Activated CD4-positive, alpha-beta T cell treated with anti-CD3 and anti-CD28 coated beads, Interleukin-2, amount 50 U/mL, for 16 hours (primary cell): Measurements from ENCODE around the gene CDH4.
"Not testable (repeated sequence)": the region's sequence is repeated elsewhere in the genome, so short reads cannot be mapped to it uniquely, and the experiment has no call there.

Source experiments
- DNase-seq: peaks from one replicate; pipeline ENCODE4 v3.0.0-alpha.2; 2020

Gene CDH4

DNA sequence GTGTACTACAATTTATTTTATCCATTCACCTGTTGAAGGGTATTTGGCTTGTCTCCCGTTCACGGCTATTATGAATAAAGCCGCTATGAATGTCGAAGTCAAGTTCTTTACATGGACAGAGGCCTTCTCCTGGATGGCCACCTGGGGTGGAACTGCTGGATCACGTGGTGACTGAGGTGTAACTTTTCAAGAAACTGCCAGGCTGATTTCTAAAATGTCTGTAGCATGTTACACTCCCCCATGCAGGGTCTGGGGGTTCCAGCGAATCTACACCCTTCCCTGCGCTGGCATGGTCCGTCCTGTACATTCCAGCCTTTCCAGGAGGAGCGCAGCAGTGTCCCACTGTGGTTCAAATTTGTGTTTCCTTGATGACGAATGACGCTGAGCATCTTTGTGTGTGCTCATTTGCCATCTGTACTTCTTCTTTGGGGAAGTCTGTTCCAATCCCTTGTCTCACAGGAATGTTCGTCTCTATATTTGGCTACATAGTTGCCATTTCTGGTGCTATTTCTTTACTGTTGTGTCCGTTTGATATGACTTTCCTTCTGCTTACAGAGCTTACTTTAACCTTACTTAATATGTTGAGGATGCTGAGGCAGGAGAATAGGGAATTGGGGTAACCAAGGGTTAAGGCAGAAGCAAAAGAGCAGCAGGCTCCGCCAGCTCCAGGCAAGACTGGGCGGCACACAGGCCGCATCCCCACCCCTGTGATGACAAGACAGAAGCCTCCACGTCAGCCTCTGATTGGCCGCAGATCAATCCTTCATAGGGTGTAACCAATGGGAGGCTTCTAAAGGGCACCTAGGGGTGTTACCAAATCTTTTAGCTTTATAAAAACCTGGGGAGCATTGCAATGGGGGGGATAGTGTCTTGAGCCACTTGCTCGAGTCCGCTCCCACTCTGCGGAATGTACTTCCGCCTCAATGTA, 707.0 kb downstream of the CDH4 start:
- no peak for DNase-seq

DNA sequence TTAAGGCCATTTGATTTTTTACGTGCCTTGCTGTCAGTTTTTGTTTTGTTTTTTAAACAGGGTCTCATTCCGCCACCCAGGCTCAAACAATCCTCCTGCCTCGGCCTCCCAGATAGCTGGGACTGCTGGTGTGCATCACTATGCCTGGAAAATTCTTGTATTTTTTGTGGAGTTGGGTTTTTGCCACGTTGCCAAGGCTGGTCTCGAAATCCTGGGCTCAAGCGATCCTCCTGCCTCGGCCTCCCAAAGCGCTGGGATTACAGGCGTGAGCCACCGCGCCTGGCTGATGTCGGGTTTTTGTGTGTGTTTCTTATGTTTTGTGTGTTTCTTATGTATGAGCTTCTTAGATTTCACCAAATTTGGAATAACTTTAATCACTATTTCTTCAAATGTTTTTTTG, 708.8 kb downstream of the CDH4 start:
- no peak for DNase-seq

DNA sequence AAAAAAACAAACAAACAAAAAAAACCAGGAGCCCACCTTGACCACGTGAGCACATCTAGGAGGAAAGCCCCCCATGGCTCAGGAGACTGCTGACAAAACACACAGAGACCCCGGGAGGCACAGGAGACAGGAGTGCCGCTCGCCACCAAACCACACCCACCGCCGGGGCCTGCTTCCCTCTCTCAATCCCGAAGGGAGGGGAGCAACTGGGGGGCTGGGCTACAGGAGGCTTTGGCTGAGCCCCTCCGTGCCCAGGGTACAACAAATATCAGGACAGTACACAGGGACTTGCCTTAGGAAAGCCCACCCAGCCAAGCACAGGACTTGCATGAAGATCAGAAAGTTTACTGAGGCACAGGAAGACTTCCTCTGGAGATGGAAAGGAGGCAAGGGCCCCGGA, 711.1 kb downstream of the CDH4 start:
- DNase-seq, result no peak

DNA sequence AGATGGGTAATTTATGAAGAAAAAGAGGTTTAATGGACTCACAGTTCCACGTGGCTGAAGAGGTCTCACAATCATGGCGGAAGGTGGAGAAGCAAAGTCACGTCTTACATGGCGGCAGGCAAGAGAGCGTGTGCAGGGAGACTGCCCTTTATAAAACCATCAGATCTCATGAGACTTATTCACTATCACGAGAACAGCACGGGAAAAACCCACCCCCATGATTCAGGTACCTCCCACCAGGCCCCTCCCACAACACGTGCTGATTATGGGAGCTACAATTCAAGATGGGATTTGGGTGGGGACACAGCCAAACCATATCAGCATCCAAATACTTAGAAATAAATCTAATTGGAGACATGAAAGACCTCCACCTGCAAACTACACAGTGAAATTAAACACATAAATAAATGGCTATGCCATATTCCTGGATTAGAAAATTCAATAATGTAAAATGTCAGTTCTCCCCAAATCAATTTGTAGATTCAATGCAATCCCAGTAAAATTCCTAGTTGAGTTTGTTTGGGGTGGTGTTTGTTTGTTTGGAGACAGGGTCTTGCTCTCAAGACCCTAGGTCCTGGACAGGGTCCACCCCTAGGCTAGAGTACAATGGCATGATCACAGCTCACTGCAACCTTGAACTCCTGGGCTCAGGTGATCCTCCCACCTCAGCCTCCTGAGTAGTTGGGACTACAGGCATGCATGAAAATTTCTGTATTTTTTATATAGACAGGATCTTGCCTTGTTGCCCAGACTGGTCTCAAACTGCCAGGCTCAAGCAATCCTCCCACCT, 712.0 kb downstream of the CDH4 start:
- no peak for DNase-seq

DNA sequence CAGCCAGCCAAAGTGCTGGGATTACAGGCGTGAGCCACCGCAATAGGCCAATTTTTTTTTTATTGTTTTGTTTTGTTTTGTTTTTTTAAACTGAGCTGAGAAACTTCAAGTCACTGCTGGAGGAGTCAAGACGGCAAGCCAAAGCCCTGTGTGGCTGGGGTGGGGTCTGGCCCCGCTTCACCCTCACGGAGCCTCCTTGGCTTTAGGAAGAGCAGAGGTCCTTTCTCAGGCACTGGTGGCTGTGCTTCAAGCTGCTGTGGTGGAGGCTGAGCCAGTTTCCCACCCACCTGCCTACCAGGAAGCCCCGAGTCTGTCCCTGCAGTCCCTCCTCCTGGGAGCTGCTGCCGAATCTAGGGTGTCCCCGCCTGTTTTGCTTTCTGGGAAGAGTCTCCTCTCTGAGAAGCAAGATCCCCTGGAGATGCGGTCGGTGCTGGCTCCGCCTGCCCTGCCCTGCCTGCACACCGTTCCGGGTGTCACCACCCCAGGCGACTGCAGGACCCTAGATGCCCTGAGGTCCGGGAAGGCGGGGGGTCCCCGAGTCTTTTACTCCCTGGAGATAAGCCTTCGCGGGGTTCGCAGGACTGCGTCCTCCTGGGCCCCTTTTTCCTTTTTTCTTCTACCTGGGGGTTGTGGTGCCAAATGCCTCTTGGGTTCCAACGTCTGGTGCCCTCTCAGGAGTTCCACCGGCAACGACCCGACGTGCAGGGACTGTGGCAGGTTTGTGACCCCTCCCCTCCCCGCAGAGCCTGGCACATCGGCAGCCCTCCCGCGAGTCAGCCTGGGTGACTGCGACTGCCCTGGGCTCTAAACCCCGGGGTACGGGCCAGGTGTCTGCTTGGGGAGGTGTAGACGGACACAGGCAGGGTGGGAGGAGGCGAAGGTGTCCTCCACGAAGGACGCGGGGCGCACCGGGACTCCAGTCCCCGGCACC, 712.9 kb downstream of the CDH4 start:
- DNase-seq, result no peak

DNA sequence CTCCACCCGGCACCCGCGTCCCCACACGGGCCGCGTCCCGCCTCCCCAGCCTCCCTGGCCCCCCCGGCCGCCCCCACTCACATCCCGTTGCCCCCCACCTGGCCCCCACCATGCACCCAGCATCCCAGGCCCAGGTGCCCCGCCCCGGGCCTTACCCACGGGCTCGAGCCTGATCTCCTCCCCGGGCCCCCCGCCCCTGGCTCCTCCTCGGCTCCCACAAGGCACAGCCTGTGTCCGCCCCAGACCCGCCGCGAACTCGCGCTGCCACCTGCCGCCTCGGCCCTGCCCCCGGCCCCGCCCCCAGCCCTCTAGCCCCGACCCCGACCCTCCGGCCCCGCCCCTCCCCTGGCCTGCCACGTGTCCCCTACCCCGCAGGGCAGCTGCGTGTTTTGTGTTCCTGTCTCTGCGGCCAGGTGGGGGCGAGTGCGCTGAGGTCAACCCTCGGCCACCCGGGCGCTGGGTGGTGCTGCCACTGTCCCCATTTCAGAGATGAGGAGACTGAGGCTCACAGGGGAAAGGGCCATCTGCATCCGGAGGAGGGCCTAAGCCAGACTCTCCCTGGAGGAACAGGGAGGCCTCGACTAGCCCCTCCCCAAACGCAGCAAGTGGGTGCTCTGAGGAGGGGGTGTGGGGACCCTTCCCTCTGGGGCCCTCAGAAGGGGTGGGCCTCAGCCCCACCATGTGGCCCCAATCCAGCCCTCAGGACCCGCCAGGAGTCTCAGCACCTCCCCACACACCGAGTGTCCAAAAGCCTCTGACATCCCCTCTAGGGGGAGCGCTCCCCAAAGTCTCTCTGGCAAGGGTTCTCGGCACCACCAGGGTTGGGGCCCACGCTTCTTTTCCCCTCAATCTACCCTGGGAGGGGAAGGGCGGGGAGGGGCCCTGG, 713.8 kb downstream of the CDH4 start:
- DNase-seq, result no peak

DNA sequence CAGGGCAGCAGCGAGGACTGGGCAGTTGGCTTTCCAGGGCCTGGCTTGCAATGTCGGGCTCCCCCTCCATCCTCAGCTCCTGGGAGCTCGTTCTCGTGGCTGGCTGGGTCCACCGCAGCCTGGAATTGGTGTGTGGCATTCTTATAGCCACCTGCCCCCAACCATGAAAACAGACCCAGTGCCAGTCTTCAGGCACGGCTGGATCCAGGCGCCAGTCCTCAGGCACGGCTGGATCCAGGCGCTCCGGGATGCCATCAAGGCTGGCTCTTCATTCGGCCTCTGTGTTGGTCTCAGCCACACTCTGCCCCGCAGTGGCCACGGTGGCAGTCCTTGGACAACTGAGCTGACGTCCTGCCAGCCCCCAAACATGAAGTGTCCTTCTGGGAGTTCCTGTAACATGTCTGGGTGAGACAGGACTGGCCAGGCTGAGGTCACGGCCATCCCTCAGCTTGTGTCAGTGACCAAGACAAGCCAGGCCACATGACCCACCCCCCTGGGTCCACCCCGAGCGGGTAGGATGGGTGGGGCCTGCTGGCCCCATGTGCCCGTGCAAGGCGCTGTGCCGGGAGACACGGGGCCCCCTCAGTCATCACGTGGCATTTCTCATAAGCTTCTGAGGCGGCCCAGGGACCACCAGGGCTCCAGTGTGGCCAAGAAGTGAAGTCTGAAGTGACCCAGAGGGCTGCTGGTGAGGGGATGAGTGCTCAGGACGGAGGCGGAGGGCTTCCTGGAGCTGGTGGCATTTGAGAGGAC, 714.6 kb downstream of the CDH4 start:
- DNase-seq, result no peak

DNA sequence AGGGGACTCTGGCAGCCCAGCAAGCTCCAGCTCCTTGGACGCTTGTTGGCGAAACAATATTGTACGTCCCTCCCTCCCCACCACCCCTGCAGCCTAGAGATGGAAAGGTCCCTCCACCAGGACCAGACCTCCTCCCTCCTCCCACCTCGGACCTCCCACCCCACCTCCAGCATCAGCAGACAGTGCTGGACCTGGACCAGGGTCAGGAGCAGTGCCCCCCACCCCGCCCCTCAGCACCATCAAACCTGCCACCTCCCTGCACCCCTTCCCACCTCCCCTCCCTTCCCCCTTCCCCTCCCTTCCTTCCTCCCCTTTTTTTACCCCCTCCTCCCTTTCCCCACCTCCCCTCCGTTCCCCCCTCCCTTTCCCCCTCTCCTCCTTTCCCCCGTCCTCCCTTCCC, 715.2 kb downstream of the CDH4 start:
- no peak for DNase-seq

DNA sequence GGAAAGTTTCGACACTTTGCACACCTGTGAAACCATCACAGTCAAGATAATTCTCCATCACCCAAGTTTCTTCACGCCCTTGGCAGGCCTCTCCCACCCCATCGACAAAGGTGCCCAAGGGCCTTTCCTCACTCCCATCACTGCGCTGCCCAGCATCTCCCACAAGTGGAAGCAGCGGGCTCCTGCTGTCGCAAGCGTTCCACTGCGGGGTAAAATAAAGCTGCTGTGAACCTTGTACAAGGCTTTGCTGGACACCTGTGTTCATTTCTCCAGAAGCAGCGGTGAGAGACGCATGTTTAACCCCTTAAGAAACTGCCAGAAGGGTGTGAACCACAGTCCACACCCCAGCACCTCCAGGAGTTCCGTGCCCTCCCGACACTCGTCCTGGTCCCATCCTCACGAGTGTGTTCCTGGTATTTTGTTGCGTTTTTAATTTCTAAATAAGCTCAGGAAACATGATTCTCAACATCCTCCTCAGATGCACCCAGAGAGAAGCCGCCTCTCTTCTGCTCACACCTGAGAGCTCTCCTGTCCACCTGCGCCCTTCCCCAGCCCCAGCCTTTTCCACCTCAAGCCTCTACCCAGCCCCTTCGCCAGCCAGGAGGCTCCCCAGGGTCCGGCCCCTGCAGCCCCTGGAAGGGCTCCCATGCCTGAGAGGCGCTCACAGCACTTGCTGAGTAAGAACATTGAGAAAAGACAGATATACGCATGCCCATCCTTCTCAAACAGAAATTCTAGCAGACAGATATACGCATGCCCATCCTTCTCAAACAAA, 716.2 kb downstream of the CDH4 start:
- no peak for DNase-seq

DNA sequence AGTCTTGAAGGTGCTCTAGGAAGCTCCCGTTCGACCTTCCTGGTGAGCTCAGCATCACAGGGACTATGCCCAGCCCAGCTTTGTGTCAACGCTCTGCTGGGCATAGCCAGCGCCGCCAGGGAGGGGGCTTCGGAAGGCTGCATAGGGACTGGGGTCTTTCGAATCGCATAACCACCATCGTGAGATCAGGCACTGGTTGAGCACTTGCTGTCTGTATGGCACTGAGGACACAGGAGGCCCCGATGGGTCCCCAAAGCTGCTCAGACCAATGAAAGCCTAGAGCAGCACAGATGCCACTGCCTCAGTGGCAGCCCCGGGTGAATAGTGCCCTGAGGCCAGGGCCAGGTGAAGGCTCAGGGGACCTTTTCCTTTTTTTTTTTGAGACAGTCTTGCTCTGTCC, 716.9 kb downstream of the CDH4 start:
- DNase-seq, result no peak

DNA sequence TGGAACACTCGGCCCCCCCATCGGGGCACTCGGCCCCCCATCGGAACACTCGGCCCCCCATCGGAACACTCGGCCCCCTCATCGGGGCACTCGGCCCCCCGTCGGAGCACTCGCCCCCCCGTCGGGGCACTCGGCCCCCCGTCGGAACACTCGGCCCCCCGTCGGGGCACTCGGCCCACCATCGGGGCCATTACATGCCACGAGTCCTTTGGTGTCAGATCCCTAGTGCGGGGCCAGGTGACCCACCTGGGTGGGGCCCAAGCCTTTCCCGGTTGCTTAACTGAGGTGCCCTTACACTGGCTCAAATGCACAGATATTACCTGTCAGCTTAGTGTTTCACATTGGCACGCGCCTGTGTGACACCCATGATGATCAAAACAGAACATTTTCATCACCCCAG, 717.7 kb downstream of the CDH4 start:
- DNase-seq, result no peak

DNA sequence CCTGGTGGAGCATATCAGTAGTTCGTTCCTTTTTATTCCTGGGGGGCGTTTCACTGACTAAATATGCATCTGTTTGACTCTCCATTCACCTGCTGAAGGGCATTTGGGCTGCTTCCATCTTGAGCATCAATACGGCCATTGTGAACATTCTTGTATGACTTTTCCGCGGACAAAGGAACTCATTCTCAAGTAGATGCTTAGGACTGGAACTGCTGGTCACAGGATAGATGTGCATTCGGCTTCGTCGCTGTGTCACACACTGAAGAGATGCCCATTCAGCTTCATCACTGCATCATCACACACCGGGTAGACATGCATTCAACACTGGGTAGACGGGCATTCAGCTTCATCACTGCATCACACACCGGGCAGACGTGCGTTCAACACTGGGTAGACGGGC, 718.3 kb downstream of the CDH4 start:
- no peak for DNase-seq

DNA sequence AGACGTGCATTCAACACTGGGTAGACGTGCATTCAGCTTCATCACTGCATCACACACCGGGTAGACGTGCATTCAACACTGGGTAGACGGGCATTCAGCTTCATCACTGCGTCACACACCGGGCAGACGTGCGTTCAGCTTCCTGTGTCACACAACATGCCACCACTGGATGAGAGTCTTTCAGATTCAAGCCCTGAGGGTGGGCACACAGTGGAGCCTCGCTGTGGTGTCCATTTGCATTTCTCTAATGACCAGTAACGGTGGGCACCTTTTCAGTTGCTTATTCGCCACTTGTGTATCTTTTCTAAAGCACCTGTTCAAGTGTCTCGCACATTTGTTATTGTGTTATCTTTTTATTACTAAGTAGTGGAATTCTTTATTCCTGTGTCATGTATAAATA, 719.5 kb downstream of the CDH4 start:
- DNase-seq, result not testable (repeated sequence)

DNA sequence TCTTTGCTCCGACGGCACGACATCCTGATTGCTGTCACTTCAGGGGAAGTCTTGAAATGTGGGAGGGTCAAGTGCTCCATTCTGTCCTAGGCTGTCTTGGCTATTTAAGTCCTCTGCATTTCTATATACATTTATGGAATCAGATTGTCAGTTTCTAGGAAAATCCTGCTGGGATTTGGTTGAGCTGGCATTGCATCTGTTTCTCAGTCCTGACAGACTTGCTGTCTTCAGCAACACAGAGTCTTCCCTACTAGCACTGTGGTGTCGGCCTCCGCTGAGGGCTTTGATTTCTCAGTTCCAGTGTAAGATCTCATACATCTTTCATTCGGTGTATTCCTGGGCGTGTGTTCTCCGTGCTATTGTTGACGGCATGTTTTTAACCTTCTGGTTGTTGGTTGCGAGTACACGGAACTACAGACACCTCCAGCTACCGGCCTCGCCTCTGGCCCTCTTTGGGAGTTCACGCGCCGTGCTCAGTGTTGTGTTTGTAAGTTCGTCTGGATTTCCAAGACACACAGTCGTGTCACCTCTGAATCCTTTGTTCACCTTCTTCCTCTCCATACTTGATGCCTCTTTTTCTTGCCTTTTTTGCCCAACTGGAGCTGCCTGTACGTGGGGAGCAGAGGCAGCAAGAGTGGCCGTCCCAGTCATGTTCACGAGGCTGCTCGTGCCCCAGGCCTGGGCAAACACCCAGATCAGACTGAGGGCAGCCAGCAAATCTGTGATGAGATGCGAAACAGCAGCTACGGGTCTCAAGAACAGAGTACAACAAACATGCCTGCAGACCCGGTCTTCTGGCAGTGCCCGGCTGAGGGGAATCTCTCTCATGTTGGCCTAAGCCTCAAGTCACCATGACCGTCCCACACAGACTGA, 720.8 kb downstream of the CDH4 start:
- no peak for DNase-seq

DNA sequence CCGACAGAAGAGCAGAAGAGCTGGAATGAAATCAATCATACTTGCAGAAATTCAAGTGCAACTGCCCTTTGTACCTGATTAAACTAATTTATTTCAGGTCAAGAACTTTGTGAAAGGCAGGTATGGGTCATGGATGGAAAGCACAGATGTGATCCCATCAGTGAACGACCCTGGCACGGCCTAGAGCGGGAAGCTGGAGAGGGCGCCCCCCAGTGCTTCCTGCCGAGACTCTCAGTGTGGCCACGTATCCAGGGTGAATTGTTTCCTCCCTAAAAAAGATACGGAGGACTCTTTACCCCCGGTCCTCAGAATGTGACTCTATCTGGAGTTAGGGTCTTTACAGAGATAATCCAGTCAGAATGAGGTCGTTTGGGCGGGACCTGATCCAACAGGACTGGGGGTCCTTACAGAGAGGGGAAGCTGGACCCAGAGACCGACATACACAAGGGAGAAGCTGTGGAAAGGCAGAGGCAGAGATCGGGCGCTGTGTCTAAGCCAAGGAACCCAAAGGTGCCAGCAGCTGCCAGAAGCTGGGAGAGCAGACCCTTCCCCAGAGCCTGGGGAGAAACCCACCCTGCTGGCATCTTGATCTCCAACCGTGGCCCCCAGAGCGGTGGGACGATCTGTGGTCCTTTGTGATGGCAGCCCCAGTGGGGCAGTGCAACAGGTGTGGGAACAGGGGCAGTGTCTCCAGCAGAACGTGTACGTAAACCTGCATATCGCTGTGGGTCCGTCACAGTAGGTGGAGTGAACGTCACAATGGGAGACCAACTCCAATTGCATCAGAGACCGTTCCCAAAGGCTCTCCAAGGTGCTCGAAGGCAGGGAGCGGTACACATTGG, 721.7 kb downstream of the CDH4 start:
- no peak for DNase-seq

DNA sequence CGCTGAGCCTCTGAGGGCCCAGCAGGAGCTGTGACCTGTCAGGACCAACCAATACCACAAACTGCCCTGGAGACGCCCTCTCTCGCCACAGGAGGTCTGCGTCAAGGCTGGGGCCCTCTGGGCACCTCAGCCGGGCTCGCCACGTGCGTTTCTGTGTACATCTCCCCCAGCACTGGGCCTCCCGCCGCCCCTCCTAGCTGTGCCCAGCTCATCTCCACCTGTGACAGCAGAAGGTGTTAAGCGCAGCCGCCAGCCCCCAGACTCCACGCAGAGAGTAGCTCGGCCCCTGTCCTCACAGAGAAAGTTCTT, 722.2 kb downstream of the CDH4 start:
- no peak for DNase-seq

DNA sequence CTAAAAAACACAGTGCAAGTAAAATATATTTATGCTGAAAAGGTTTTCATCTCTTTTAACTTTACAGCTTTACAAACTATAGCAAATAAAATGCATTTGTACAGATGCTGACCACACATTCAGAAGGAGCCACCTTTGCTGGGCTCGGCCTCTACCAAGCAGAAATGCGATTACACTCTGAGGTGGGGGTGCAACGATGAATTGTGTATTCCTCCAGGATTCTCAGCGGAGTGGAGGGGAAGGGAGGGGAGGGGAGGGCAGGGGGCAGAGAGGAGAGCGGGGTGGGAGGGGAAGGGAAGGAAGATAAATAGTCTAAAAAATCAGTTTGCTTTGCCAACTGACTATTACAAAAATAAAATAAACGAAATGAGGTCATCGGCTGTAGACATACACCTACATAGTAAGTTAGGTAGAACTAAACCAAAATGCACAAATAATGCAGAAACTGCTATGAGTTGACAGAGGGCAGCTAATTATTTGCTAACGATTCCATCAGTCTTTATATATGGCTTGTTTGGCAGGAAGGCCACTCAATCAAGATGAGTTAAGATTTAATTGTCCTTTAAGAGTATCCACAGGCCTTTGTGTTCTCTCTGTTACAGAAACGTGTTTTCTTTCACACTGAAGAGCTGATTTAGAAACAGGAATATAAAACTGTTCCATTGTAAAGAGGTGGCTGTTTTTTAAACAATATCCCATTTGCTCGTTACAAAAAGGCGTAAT, 723.5 kb downstream of the CDH4 start:
- DNase-seq, result no peak

DNA sequence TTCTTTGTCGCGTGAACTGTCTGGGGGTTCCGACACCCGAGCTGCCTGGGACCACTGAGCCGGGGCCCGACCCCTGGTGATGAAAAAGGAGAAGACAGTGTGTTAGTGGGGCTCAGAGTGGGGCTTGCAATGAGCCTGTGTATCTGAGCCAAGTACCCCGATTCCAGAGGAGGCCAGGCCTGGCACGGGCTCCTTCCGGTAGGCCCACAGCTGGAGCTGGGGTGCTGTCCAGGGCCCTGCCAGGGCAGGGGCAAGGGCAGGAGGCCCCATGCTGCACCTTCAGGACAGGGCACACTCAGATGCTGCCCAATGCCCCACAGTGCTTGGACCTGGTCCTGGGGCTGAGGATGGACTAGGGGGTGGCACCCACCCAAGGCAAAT, 724.2 kb downstream of the CDH4 start:
- no peak for DNase-seq
